T-cell (primary cell): Measurements from ENCODE around the gene FGFR4. TPM values are rescaled to one million over a fixed set of nuclear protein-coding genes. Genes with fewer than 3 reads are reported as not detected.

Experiments
- ATAC-seq, 4 experiments: fragments of 200-7000 bp in 3 of 4; fragments of 150-1000 bp in 1 of 4; cut with Tn5 transposase; replicated peaks in 1 of 4; 1 replicate in 3 of 4; 2 replicates in 1 of 4; pipeline ENCODE4 v1.10.0; 2021; ENCODE audit warnings: moderate library complexity in 3 of 4, mild to moderate bottlenecking in 2 of 4, moderate number of reproducible peaks in 1 of 4
- CTCF ChIA-PET, 2 donors: fragments of 300-600 bp; sonication (Branson Sonifier 250); formaldehyde crosslinking; loops; one replicate each; lab custom pipeline; 2022; ENCODE audit warnings: antibody characterized with exemption in 2 of 2; lab: Charles Lee
- POLR2A ChIA-PET, 2 donors: fragments of 300-600 bp; sonication (Branson Sonifier 250); formaldehyde crosslinking; loops; one replicate each; lab custom pipeline; 2022; ENCODE audit warnings: antibody characterized with exemption in 2 of 2; lab: Charles Lee
- DNase-seq, 35 experiments: peaks; one replicate each; pipeline versions ENCODE4 v3.0.0 to v3.0.0-alpha.2; 2013 to 2023
- H3K27ac ChIP-seq: one replicate; pipeline ENCODE4 v1.5.1; 2013; ENCODE audit warnings: low read length
- H3K27me3 ChIP-seq, 2 experiments: replicated peaks in 1 of 2; 1 replicate in 1 of 2; 2 replicates in 1 of 2; pipeline versions ENCODE4 v1.6.1 to v1.7.0; 2013; ENCODE audit warnings: low read length in 1 of 2, mixed read lengths in 1 of 2; ENCODE audit not compliant: control insufficient read depth in 2 of 2, insufficient read depth in 2 of 2; ENCODE audit errors: extremely low read depth in 1 of 2
- H3K36me3 ChIP-seq, 2 donors: 1 replicate in 1 of 2; 2 replicates in 1 of 2; pipeline versions ENCODE4 v1.6.1 to v1.7.0; 2013; ENCODE audit warnings: low read length in 1 of 2; ENCODE audit not compliant: control insufficient read depth in 2 of 2, insufficient read depth in 1 of 2; ENCODE audit errors: extremely low read depth in 1 of 2
- H3K4me1 ChIP-seq, 2 experiments: 1 replicate in 1 of 2; 2 replicates in 1 of 2; pipeline versions ENCODE4 v1.6.1 to v1.7.0; 2013; ENCODE audit warnings: low read length in 2 of 2, mixed read lengths in 1 of 2; ENCODE audit not compliant: insufficient read depth in 2 of 2, control insufficient read depth in 1 of 2; ENCODE audit errors: extremely low read depth in 1 of 2
- H3K4me3 ChIP-seq, 2 donors: 1 replicate in 1 of 2; 2 replicates in 1 of 2; pipeline versions ENCODE4 v1.5.1 to v1.7.0; 2013; ENCODE audit warnings: mild to moderate bottlenecking in 2 of 2, low read length in 1 of 2, moderate library complexity in 1 of 2; ENCODE audit not compliant: control insufficient read depth in 1 of 2; ENCODE audit errors: extremely low read depth in 1 of 2
- H3K9me3 ChIP-seq: 2 replicates; pipeline ENCODE4 v1.7.0; 2013
- H3K27ac Mint-ChIP-seq, 2 donors: one replicate each; pipeline ENCODE4 v1.8.0; 2020 to 2021; ENCODE audit warnings: mild to moderate bottlenecking in 2 of 2, mixed read lengths in 2 of 2
- H3K27me3 Mint-ChIP-seq, 2 donors: one replicate each; pipeline ENCODE4 v1.8.0; 2021 to 2022; ENCODE audit warnings: mixed read lengths in 2 of 2
- H3K36me3 Mint-ChIP-seq: one replicate; pipeline ENCODE4 v1.8.0; 2021; ENCODE audit warnings: mixed read lengths
- H3K4me1 Mint-ChIP-seq, 3 donors: one replicate each; pipeline ENCODE4 v1.8.0; 2020 to 2022; ENCODE audit warnings: mixed read lengths in 3 of 3, mild to moderate bottlenecking in 1 of 3
- H3K4me3 Mint-ChIP-seq, 3 donors: one replicate each; pipeline ENCODE4 v1.8.0; 2020 to 2022; ENCODE audit warnings: mild to moderate bottlenecking in 3 of 3, mixed read lengths in 3 of 3, moderate library complexity in 3 of 3
- H3K9me3 Mint-ChIP-seq, 3 donors: one replicate each; pipeline ENCODE4 v1.8.0; 2020 to 2022; ENCODE audit warnings: mixed read lengths in 3 of 3
- WGBS: methylation state at CpG from one replicate; pipeline ENCODE4 v1.1.5; 2013; ENCODE audit warnings: missing lambda C conversion rate; ENCODE audit not compliant: insufficient coverage; 5-methylcytosine and 5-hydroxymethylcytosine counted together
- total RNA-seq, 35 experiments: library from RNA in 6 of 35; stranded (reverse) in 6 of 35; fragments of 120-200 nt in 1 of 35; gene quantifications; one replicate each; pipeline versions ENCODE4 v1.2.1 to v1.2.4 and lab custom pipeline; 2013 to 2026

The FGFR4 gene
- total RNA-seq, 5 donors from 2014 or later (not counting 1 experiment from before 2014, with no cell fraction given) = 1.6 to 5.1 (median 3.2) TPM

DNA sequence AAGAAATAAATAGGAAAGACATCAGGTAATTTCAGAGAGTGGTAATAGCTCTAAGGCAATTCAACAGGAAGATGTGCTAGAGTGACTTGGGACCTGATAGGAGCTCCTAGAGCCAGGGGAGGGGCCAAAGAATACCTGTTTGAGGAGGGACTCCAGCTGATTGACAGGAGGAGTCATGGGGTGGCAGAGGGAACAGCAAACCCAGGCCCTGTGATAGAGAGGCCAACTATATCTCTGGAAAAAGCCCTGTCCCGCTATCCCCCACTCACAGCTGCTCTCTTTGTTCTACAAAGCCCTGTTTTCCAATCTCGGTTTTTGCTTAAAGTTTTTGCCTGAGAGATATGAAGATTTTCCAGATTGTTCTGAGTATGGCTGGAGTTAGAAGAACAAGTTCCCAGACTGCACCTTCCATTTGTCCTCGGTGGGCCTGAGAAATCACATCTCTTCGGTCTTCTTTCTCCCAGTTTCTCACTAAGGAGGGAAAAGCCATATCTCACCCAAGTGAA is 37.8 kb downstream of the FGFR4 start:
- POLR2A ChIA-PET = no interaction called here
- Histone ChIP-seq H3K9me3 (no peaks in the 10 kb centered on the region), H3K27ac (no peak overlapping the region), H3K4me1 (peaks cover 9 to 16% of the 10 kb centered on the region in 2 experiments), H3K27me3 (no peaks in the 10 kb centered on the region), H3K4me3 (no peak overlapping the region), H3K36me3 (no peaks in the 10 kb centered on the region)
- Mint-ChIP-seq H3K27ac (peak overlapping the region in 1 of 2 donors; percentile 31), H3K9me3 (no peaks in the 10 kb centered on the region), H3K27me3 (no peaks in the 10 kb centered on the region), H3K36me3 (no peaks in the 10 kb centered on the region), H3K4me3 (no peak overlapping the region), H3K4me1 (peaks cover 19 to 22% (median 20%) of the 10 kb centered on the region in 3 donors)
- CTCF ChIA-PET = no interaction called here
- WGBS = 90% methylated on average over 2 of the region's 4 CpGs
- ATAC-seq (peak; percentile 41 to 64 (median 48)), DNase-seq (peak in 2 of 35 experiments; percentile 30)

DNA sequence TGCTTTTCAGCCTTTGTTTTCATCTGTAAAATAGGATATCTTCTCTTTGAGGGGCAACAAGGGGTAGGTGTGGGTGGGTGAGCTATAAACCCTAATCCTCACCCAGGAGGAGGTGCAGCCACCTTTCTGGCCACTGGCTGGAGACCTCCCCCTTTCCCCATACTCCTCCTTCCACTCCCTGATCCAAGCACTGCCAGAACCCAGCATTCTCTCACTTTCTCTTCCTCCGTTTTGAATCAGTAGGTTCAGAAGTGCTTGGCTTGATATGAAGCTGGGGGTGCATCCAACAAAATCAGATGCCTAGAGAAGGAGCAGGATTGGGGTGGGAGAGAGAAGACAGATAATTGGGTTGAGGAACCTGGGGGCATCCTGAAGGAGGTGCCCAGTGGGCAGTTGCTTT is 40.1 kb downstream of the FGFR4 start:
- DNase-seq (no peak), ATAC-seq (no peak)
- POLR2A ChIA-PET = interaction anchor here in 1 of 2 donors (0.6 to 1.2 kb wide), 2 partner anchors 8 to 27 kb away, joined by 3 read pairs; no protein-coding TSS in a partner anchor
- Histone ChIP-seq H3K4me1 (peaks cover 9 to 19% of the 10 kb centered on the region in 2 experiments), H3K27ac (no peak overlapping the region), H3K9me3 (no peaks in the 10 kb centered on the region), H3K27me3 (no peaks in the 10 kb centered on the region), H3K36me3 (no peaks in the 10 kb centered on the region), H3K4me3 (no peak overlapping the region)
- CTCF ChIA-PET = interaction anchor here (0.6 to 1.1 kb wide), 3 partner anchors 13 to 16 kb away, joined by 3 to 5 read pairs (median 3); no protein-coding TSS in a partner anchor
- Mint-ChIP-seq H3K4me3 (no peak overlapping the region), H3K27me3 (no peaks in the 10 kb centered on the region), H3K9me3 (no peaks in the 10 kb centered on the region), H3K27ac (peak overlapping the region in 1 of 2 donors; percentile 24), H3K4me1 (peaks cover 37 to 42% (median 38%) of the 10 kb centered on the region in 3 donors), H3K36me3 (no peaks in the 10 kb centered on the region)
- WGBS = no CpG with 5 or more reads among the region's 1 CpG

DNA sequence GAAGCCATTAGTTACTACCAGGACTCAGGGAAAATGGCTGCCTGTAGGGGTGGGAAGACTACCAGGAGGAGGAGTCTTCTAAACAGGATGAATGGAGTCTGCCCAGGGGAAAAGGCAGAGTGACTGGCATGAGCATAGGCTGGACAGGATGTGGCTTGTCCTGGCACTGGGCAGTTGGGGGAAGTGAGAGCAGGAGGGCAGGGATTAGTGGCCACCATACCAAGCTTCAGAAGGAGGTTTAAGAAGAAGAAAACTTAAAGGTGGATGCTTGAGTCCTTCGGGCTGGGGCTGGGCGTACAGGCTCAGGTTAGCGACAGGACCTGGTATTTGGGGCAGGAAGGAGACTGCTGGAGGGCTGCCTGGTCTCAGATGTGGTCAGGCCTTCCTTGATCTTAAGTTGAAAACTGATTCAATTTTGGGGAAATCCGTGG is 41.9 kb downstream of the FGFR4 start:
- POLR2A ChIA-PET = no interaction called here
- Histone ChIP-seq H3K4me3 (no peak overlapping the region), H3K27me3 (no peaks in the 10 kb centered on the region), H3K4me1 (peaks cover 11 to 25% of the 10 kb centered on the region in 2 experiments), H3K9me3 (no peaks in the 10 kb centered on the region), H3K36me3 (no peaks in the 10 kb centered on the region), H3K27ac (no peak overlapping the region)
- DNase-seq = peak in 3 of 35 experiments; percentile 16 to 57 (median 17)
- no peaks in the 10 kb centered on the region for H3K27me3 Mint-ChIP-seq
- peak overlapping the region in 1 of 3 donors; percentile 74 for H3K4me3 Mint-ChIP-seq
- ATAC-seq = peak in 1 of 4 experiments; percentile 10
- H3K4me1 Mint-ChIP-seq = peaks cover 37 to 42% (median 38%) of the 10 kb centered on the region in 3 donors
- peak overlapping the region; percentile 74 to 89 for H3K27ac Mint-ChIP-seq
- CTCF ChIA-PET = interaction anchor here in 1 of 2 donors (0.7 kb wide), 1 partner anchor 11 kb away, joined by 5 read pairs; no protein-coding TSS in a partner anchor
- WGBS = 17% methylated on average over 3 of the region's 4 CpGs
- H3K9me3 Mint-ChIP-seq = no peaks in the 10 kb centered on the region
- H3K36me3 Mint-ChIP-seq = no peaks in the 10 kb centered on the region

DNA sequence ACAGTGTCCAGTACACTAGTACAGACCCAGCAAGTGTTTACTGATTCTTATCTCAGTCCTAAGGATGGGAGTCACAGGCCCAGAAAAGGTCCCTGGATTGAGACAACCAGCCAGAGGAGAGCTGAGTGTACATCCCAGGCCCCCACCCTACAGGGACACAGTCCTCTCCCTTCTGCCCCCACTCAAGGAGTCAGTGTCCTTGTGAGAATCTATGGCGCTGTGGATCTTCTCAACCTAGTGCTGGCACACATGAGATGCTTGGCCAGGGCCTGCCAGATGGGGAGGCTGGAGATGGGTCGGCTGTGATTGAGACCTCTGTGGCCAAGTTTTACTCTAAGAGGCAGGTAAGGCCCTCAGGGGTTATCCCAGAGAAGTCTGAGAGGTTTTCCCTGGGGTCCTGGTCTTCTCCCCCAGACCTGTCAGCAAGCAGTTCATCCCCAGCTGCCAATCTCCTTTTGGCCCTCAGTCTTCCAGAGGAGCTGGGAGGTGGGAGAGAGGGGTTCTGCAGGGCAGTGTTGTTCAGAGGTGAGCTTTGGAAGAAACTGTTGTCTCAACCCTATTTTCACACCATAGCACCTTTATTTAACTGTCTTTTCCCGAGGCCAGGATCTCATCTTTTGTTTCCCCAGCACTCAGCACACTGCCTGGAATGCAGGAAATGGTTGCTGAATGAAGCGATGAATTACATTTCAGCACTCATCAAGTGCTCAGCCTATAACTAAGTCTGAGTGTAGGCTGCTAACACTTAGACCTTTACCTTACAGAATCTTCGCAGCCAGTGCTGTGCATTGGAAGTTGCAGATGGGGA is 43.7 kb downstream of the FGFR4 start:
- H3K27me3 Mint-ChIP-seq = no peaks in the 10 kb centered on the region
- Histone ChIP-seq H3K36me3 (peaks cover 0 to 5% of the 10 kb centered on the region in 2 donors), H3K4me3 (no peak overlapping the region), H3K27ac (no peak overlapping the region), H3K27me3 (no peaks in the 10 kb centered on the region), H3K9me3 (no peaks in the 10 kb centered on the region), H3K4me1 (peaks cover 20 to 36% of the 10 kb centered on the region in 2 experiments)
- ChIA-PET CTCF (interaction anchor here in 1 of 2 donors (0.6 kb wide), 1 partner anchor 15 kb away, joined by 9 read pairs; no protein-coding TSS in a partner anchor), POLR2A (no interaction called here)
- WGBS = 80% methylated on average over 1 of the region's 5 CpGs
- no peak for DNase-seq
- peaks cover 43 to 52% (median 44%) of the 10 kb centered on the region in 3 donors for H3K4me1 Mint-ChIP-seq
- no peak for ATAC-seq
- peak overlapping the region in 2 of 3 donors; percentile 43 to 47 for H3K4me3 Mint-ChIP-seq
- peak overlapping the region; percentile 75 to 89 for H3K27ac Mint-ChIP-seq
- H3K9me3 Mint-ChIP-seq = no peaks in the 10 kb centered on the region
- H3K36me3 Mint-ChIP-seq = peaks cover 2% of the 10 kb centered on the region

DNA sequence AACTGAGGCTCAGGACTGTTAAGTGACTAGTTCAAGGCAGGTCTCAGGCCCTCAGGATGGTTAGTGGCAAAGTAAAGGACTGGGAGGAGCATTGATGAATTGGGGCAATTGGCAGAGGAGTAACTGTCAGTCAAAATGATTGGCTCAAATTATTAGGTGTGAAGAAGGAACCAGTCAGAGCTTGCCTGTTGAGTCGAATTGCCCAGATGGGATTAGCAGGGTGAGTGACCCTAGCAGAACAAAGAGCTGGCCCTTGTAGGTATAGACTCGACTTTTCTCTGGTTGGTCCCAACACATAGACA is 44.3 kb downstream of the FGFR4 start:
- ATAC-seq (no peak), DNase-seq (no peak)
- no CpG with 5 or more reads among the region's 2 CpGs for WGBS
- no peaks in the 10 kb centered on the region for H3K27me3 Mint-ChIP-seq
- H3K4me1 ChIP-seq = peaks cover 25 to 39% of the 10 kb centered on the region in 2 experiments
- no peaks in the 10 kb centered on the region for H3K27me3 ChIP-seq
- H3K4me1 Mint-ChIP-seq = peaks cover 47 to 56% (median 49%) of the 10 kb centered on the region in 3 donors
- peak overlapping the region; percentile 75 to 89 for H3K27ac Mint-ChIP-seq
- no peaks in the 10 kb centered on the region for H3K9me3 ChIP-seq
- H3K36me3 Mint-ChIP-seq = peaks cover 6% of the 10 kb centered on the region
- peak overlapping the region; percentile 41 to 47 (median 43) for H3K4me3 Mint-ChIP-seq
- no peaks in the 10 kb centered on the region for H3K9me3 Mint-ChIP-seq
- ChIA-PET POLR2A (interaction anchor here in 1 of 2 donors (0.6 kb wide), 1 partner anchor 9 kb away, joined by 6 read pairs; no protein-coding TSS in a partner anchor), CTCF (no interaction called here)
- peaks cover 0 to 10% of the 10 kb centered on the region in 2 donors for H3K36me3 ChIP-seq
- H3K4me3 ChIP-seq = no peak overlapping the region
- no peak overlapping the region for H3K27ac ChIP-seq

DNA sequence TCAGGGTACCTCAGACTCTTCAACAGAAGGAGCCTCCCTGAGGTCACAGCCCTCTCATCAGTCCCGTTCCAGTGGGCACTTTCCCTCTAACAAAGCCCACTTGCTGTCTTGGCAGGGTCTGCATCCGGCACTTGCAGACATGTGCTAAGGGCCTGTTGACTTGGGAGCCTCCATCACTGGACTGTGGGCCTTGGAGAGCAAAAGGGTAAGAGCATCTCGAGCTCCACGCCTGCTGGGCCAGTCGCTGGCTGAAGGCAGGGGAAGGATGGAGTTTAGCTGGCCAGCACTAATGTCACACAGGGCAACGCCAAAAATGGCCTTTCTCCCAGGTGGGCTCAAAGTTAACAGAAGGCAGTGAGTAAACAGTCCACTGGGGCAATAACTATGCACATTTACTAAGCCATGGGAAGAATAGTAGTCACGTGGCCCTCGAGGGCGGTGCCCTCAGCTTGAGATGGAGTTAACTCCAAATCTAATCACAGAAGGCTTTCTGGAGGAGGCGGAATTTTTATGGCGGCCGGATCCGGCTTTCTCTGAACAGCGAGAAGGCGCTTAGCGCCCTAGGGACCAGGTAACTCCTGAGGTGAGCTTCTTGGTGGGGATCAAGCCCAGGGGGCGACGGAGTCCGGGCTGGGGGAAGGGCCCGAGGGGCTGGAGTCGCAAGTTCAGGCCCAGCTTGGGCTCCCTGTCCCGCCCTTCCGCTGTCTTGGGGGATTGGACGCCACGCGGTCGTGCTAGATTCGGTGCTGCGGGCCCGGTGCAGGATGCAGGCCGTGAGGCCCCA is 44.8 kb downstream of the FGFR4 start:
- no peak for ATAC-seq
- H3K4me3 ChIP-seq = no peak overlapping the region
- Mint-ChIP-seq H3K36me3 (peaks cover 6% of the 10 kb centered on the region), H3K4me1 (peaks cover 52 to 61% (median 55%) of the 10 kb centered on the region in 3 donors), H3K27me3 (no peaks in the 10 kb centered on the region), H3K9me3 (no peaks in the 10 kb centered on the region), H3K4me3 (peak overlapping the region; percentile 41 to 68 (median 55)), H3K27ac (peak overlapping the region; percentile 75 to 89)
- WGBS = 98% methylated on average over 24 of the region's 31 CpGs
- H3K4me1 ChIP-seq = peaks cover 31 to 44% of the 10 kb centered on the region in 2 experiments
- H3K27ac ChIP-seq = no peak overlapping the region
- no peaks in the 10 kb centered on the region for H3K27me3 ChIP-seq
- DNase-seq = peak in 2 of 35 experiments; percentile 11 to 19
- H3K36me3 ChIP-seq = peaks cover 0 to 16% of the 10 kb centered on the region in 2 donors
- H3K9me3 ChIP-seq = no peaks in the 10 kb centered on the region
- ChIA-PET CTCF (no interaction called here), POLR2A (interaction anchor here in 1 of 2 donors (0.6 kb wide), 1 partner anchor 9 kb away, joined by 6 read pairs; no protein-coding TSS in a partner anchor)
